ENCODE results near the gene ABCC6.
A peak's percentile ranks its signal among the peaks of the same experiment; 100 is the strongest.
"Not testable (repeated sequence)": the region's sequence is repeated elsewhere in the genome, so short reads cannot be mapped to it uniquely, and the experiment has no call there.

ABCC6 gene

DNA sequence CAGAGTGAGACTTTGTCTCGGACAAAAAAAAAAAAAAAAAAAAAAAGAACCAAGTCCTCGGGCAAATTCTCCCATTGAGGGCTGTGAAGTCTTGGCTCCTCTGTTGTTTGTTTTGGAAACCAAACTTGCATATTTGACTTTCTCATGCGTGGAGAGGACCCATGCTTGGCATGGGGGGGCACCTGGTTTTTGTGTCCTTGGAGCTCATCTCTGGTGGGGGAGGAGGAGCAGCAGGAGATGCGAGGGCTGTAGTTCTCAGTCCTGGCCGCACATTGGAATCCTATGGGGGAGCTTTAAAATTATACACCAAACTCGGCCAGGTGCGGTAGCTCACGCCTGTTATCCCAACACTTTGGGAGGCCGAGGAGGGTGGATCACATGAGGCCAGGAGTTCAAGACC, 74.5 kb downstream of the ABCC6 start:
- POLR2A ChIA-PET = interaction anchor here (0.6 kb wide), 1 partner anchor 24 kb away, joined by 4 read pairs; no protein-coding TSS in a partner anchor
- CTCF ChIA-PET = interaction anchor here (0.6 kb wide), 1 partner anchor 9 kb away, joined by 3 read pairs; no protein-coding TSS in a partner anchor
- TF ChIP-seq ZNF112 (tag by site-specific recombination; IDR thresholded peaks at IDR 0.05) = no peak
- TF ChIP-seq ZNF510 (tag by site-specific recombination; IDR thresholded peaks at IDR 0.05; ENCODE audit: insufficient replicate concordance) = no peak
- TF ChIP-seq MZF1 (tag by site-specific recombination; IDR thresholded peaks at IDR 0.05; ENCODE audit: borderline replicate concordance) = no peak
- no peak for TF ChIP-seq ZNF658 (tag by site-specific recombination; IDR thresholded peaks at IDR 0.05)
- no peak for TF ChIP-seq ZIC2 (tag by site-specific recombination; IDR thresholded peaks at IDR 0.05)
- TF ChIP-seq, protein P1, sequence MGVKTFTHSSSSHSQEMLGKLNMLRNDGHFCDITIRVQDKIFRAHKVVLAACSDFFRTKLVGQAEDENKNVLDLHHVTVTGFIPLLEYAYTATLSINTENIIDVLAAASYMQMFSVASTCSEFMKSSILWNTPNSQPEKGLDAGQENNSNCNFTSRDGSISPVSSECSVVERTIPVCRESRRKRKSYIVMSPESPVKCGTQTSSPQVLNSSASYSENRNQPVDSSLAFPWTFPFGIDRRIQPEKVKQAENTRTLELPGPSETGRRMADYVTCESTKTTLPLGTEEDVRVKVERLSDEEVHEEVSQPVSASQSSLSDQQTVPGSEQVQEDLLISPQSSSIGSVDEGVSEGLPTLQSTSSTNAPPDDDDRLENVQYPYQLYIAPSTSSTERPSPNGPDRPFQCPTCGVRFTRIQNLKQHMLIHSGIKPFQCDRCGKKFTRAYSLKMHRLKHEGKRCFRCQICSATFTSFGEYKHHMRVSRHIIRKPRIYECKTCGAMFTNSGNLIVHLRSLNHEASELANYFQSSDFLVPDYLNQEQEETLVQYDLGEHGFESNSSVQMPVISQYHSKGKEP (tag by site-specific recombination; IDR thresholded peaks at IDR 0.05) = no peak
- TF ChIP-seq ZNF76 (tag by site-specific recombination; IDR thresholded peaks at IDR 0.05; ENCODE audit: borderline replicate concordance, low read depth) = no peak
- TF ChIP-seq IKZF3 (tag by site-specific recombination; IDR thresholded peaks at IDR 0.05) = no peak
- TF ChIP-seq, protein P2, sequence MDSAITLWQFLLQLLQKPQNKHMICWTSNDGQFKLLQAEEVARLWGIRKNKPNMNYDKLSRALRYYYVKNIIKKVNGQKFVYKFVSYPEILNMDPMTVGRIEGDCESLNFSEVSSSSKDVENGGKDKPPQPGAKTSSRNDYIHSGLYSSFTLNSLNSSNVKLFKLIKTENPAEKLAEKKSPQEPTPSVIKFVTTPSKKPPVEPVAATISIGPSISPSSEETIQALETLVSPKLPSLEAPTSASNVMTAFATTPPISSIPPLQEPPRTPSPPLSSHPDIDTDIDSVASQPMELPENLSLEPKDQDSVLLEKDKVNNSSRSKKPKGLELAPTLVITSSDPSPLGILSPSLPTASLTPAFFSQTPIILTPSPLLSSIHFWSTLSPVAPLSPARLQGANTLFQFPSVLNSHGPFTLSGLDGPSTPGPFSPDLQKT (IDR thresholded peaks at IDR 0.05; ENCODE audit: borderline replicate concordance, low read depth, low read length) = no peak
- TF ChIP-seq ZNF501 (tag by site-specific recombination; IDR thresholded peaks at IDR 0.05) = no peak
- TF ChIP-seq ZNF561 (tag by site-specific recombination; IDR thresholded peaks at IDR 0.05; ENCODE audit: borderline replicate concordance) = no peak
- no peak for TF ChIP-seq ZBTB8A (tag by site-specific recombination; IDR thresholded peaks at IDR 0.05)
- no peak for TF ChIP-seq ZNF202 (tag by site-specific recombination; IDR thresholded peaks at IDR 0.05; ENCODE audit: borderline replicate concordance)
- no peak for TF ChIP-seq SETDB1 (IDR thresholded peaks at IDR 0.05; ENCODE audit: insufficient read length, low read length)
- TF ChIP-seq ZNF768 (tag by site-specific recombination; IDR thresholded peaks at IDR 0.05) = no peak
- TF ChIP-seq ZNF837 (tag by site-specific recombination; IDR thresholded peaks at IDR 0.05) = no peak
- no peak for TF ChIP-seq ZNF488 (tag by site-specific recombination; IDR thresholded peaks at IDR 0.05)
- no peak for TF ChIP-seq ZNF37A (tag by site-specific recombination; IDR thresholded peaks at IDR 0.05)
- no peak for TF ChIP-seq ZNF621 (tag by site-specific recombination; IDR thresholded peaks at IDR 0.05)
- TF ChIP-seq ZNF280C (tag by site-specific recombination; IDR thresholded peaks at IDR 0.05) = no peak

GRCh38 chr16:16148000-16148599, 75.2 kb downstream of the ABCC6 start:
- H3K9me3 ChIP-seq (ENCODE audit: control insufficient read depth, insufficient read depth, low read depth, low read length); POLR2A ChIA-PET; H3K4me1 ChIP-seq (ENCODE audit: control insufficient read depth, insufficient read depth, low read length); H3K4me3 ChIP-seq (ENCODE audit: low read depth, low read length); H3K27ac ChIP-seq (ENCODE audit: extremely low read depth, low read depth, low read length); CTCF ChIA-PET: not testable (repeated sequence)
- peaks cover 0 to 13% of the 10 kb centered on the region in 2 experiments; a peak in 1 of 3 replicates for H3K36me3 ChIP-seq (ENCODE audit: control insufficient read depth in 2 of 2, insufficient read depth in 1 of 2, low read length in 2 of 2)
- TF ChIP-seq ZIC2 (tag by site-specific recombination; IDR thresholded peaks at IDR 0.05) = peak; percentile 40

More for the DNA sequence above, 74.5 kb downstream of the ABCC6 start:
- H3K27ac ChIP-seq (ENCODE audit: extremely low read depth, low read depth, low read length) = no peak overlapping the region
- H3K4me3 ChIP-seq (ENCODE audit: low read depth, low read length) = no peak overlapping the region
- no peaks in the 10 kb centered on the region for H3K9me3 ChIP-seq (ENCODE audit: control insufficient read depth, insufficient read depth, low read depth, low read length)
- peaks cover 0 to 10% of the 10 kb centered on the region in 2 experiments; a peak in 1 of 3 replicates for H3K36me3 ChIP-seq (ENCODE audit: control insufficient read depth in 2 of 2, insufficient read depth in 1 of 2, low read length in 2 of 2)
- no peaks in the 10 kb centered on the region for H3K4me1 ChIP-seq (ENCODE audit: control insufficient read depth, insufficient read depth, low read length)
